HL-60/S4 (cell line): ENCODE results near the gene CUBN.

ENCODE experiments used
- in situ Hi-C: fragments of 300-500 bp; cut with MboI; formaldehyde crosslinking; loops from 2 replicates; pipeline ENCODE4 v1.14.3; 2022; ENCODE audit warnings: low sequenced_read_pairs

The CUBN gene

DNA sequence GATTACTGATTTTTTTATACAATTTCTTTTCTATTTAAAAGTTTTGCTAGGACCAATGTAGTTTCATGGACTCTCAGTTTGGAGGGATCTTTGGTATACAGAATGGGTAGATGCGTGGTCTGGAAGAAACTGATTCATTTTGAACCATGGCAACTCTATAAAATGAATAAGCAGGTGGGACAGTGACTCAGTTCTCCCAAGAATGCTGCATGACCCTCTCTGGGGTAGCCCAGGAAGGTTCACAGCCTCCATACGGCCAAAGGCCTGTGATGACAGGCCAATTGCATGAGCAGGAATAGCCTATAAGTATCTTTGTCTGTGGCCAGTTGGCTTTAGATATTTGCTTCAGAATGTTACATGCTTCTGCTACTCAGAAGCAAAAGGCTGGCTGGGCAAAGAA is 199.1 kb downstream of the CUBN start:
- in situ Hi-C loops = no loop called here

DNA sequence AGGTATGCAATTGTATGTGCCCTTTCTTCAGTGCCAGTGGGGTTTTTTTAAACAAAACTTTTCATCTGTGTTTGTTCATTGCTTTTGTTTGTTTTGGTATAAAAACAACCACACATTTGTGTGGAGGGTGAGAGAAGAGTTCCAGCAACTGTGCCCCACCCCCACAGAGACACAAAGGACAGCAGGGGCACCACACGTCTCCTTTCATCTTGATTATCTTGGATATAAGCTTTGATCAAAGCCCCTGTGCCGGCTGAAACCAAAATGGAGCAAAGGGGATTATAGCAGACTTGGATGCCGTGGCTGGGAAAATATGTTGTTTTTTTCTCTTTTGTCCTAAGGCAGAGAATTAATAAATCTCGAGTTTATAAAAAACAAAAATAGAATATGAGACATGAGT is 200.5 kb downstream of the CUBN start:
- in situ Hi-C loops = no loop called here

DNA sequence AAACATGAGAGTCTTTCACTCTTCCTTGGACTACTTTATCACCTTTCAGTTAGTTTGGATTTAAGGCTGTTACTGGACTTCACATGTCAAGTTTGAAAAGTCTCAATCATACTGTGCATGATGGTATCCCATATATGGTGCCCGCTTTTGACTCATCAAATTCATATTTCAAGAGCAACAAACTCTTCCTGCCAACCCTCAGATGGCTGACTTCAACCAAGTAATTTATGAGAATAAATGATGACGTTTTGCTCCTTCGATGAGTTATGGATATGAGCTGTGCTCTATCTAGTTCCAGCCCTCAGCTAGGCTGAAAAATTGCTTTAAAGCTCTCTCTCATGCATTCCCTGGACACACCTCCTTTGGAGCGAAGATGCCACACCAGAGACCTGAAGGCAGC is 202.1 kb downstream of the CUBN start:
- in situ Hi-C loops = no loop called here

DNA sequence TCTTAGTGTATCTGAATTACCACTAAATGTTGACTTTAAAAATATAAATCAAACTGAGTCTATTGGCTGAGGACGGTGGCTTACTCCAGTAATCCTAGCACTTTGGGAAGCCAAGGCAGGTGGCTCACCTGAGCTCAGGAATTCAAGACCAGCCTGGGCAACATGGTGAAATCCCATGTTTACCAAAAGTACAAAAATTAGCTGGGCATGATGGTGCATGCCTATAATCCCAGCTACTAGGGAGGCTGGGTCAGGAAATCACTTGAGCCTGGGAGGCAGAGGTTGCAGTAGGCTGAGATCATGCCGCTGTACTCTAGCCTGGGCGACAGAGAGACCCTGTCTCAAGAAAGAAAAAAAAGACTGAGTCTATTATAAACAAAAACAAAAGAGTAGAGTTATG is 205.9 kb downstream of the CUBN start:
- in situ Hi-C loops = no loop called here

DNA sequence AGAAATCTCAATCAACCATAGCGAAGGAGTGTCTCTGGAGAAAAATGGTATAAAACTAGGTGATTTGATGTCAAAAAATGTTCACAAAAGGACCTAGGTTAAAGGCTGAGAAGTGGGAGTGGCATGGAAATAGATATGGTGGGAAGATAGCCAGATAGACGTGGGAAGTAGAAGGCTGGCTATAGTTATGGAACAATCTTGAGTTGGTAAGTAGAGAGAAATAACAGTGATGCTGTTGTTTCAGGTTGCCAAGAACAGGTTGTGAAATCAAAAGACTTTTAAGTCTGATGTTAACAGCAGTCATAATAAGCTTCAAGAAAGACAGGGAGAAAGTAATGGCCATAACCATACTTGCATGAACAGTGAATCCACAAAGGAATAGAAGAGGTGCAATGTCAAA is 206.3 kb downstream of the CUBN start:
- in situ Hi-C loops = no loop called here

DNA sequence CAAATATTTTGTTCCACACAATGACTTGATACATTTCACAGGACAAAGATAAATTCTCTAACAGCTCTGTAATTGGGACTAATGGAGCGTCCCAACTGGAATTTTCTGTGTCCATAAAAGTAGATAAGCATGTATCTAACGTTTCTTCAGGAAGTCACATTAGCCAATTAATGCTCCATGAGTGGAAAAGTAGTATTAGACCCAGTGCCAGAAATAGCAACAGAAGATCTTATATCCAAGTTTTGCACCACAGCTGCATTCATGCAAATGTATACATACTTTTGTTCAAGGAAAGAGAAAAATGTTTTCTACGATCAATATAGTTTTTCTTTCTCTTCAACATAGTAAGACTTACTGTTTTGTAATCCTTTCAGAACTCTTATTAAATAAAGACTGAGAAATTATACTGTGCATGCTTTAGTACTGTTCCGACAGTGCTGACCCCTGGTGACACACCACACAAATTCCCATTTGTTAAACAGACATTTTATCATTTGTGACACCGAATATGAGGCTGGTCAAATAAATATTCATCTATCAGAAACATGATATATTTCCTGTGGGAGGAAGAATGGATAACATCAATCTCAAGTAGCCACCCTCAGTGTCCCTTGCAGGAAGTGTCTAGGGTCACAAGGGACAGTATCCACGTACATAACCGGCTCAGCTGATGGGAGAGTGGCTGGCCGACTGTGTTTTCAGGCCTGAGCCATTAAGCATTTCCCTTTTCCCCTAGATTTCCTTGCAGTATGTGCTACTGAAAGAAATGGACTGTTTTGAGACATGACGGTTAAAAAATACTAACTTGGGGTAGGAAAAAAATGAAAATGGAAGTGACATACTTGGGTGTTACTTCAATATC is 210.3 kb downstream of the CUBN start:
- in situ Hi-C loops = no loop called here

DNA sequence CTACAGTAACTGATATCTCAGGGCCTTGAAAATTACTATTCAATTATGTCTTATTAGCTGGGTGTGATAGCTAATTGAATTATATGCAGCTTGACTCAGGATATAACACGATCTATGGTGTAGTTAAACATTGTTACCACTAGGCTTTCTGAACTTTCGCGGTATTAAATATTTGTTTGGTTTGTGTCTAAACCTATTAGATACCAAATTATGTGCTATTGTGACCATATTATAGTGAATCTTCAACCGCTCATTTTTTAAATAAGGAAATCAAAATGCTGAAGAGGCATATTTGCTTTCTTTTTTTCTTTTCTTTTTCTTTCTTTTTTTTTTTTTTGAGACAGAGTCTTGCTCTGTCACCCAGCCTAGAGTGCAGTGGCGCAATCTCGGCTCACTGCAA is 213.1 kb downstream of the CUBN start:
- in situ Hi-C loops = no loop called here

DNA sequence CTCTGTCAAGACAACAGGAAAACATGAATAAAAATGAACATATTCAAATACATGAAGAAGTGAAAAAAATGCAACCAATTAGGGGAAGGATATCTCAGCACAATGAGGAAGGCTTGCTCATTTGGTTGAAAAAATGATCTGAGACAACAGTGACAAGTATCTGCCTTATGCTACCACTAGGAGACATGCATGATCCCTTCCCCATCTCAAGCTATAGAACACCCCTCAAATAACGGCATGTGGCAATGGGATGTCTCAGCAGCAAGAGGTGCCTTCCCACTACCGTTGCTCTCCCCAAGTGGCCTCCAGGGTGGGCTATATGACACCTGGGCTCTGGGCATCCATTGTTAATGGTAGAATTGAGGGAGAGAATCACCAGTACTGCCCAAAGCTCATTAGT is 214.3 kb downstream of the CUBN start:
- in situ Hi-C loops = no loop called here

DNA sequence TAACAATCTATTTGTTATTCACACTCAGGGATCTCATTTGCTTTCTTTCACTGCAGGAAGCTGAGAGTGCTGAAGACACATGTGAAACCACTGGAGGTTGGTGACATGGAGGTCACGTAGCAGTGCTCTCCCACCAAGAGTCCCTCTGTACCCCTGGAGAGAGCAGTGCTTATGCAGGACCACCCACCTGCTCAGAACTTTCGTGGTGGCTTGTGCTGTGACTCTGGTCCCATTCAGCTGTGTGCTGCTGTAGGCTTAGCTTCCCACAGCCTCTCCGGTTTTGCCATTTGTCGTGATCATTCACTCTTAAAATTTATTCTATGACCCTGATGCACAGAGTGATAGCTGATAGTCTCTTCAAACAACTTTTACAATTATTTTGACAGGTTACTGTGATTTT is 216.3 kb downstream of the CUBN start:
- in situ Hi-C loops = no loop called here

DNA sequence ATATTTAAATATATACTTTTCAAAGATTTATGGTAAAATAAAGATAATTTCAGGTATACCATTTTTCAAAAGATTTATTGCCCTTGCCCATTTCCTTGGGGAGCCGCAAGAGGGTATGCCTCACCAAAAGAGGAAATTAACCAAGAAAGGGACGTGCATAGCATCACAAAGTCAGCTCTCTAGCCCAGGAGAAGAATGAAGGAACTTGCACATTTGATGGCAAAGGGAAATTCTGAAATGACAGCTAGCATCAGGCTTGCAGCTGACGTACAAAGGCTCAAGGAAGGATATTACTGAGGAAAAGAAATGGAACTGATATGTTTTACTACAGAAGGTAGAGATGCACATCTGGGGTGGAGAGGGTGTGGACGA is 218.8 kb downstream of the CUBN start:
- in situ Hi-C loops = no loop called here

DNA sequence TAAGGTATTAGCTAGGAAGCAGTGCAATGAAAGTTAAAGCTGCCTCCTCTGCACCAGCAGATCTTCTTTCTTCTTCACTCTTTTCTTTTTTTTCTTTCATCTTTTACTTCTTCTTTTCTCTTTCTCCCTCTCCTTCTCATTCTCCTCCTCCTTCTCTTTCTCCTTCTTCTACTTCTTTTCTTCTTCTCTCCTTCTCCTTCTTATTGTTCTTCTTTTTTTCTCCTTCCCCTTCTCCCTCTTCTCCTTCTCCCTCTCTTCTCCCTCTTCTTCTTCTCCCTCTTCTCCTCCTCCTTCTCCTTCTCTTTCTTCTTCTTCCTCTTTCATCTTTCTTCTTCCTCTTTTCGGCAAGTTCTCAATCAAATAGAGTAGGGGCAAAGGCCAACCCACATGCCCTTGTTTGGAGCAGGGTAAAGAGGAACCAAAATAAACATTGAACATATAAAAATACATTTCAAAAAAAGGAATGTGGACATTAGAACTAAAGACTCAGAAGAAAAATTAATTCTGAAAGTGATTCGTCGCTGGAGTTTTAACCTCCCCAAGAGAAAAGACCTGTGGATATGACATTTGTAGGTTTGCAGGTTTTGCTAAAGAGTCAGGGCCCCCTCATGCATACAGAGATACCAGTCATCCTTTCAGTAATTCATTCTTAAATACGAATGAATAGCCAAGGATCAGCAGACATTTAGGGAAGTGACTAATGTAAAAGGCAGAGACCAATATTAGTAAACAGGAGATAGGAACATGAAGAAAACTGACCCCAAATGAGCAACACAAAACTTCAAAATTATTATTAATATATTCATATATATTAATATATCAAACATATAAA is 219.4 kb downstream of the CUBN start:
- in situ Hi-C loops = no loop called here

DNA sequence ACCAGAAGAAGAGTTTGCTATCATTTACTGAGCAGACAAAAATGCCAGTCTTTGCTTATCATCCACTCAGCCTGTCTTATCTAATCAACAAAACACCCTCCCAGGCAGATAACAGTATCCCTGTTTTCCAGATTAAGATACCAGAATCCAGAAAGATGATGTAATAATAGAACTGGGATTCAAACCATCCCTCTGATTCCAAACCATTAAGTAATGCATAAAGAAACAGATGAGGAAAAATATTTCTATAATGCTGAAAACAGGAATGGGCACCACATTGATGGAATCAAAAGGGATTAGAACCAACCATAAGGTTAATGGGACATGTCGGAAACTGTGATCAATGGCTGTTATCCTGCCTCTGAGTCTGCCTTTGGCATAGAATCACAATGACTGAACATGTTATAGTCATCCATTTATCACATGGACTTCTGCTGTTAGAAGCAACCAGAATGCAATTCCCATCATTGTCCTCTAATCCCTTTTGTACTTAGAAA is 220.3 kb downstream of the CUBN start:
- in situ Hi-C loops = no loop called here

DNA sequence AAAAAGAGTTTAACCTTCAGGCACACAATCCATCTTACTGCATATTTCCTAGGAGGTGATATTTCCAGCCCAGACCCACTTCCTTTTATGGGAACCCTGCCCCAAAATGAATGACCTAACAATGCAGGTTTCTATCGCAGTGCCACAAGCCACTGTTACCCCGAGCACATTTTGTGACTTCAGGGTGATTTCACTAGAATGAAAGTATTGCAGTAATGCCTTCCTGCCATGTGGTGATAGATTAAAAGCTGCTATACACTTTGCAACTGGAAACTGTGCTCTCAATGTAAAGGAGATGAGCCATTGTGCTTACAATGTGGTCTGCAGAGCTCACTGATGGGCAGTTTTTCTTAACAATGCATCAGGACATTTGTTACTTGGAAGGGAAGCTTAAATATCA is 221.9 kb downstream of the CUBN start:
- in situ Hi-C loops = no loop called here

DNA sequence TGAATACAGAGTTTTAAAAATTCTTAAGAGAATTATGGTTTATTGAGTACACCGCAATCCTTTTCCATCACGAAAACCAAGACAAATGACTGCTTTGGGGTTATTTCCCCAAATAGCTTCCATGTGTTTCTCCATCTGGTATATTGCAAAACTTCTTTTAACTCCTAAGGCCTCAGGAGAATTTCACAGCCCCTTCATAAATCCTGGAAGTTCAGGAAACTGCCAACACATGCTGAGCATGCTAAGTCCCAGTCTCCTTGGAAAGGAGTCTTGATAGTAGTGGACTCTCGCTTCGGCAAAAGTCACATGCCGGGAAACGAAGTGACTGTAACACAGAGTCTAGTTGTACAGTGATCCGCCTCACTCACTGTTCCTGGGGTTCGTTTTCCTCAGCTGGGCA is 224.3 kb downstream of the CUBN start:
- in situ Hi-C loops = no loop called here

DNA sequence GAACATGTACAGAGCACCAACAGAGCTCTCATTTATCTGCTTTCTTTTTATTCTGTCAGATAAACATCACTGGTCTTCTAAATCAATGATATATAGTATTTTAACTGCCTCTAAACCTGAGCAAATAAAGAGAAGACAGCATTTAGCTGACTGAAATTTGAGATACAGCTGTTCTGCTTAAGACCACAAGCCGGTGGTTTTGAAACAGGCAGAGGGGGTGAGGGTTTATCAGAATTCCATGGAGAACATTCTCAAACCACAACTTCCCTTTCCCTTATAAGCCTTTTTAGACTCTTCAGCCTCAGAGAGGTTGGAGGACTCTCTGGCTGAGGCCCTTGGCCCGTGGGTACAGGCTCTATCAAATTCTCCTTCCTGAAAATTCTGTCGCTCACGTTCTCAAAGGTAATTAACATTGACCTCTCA is 225.0 kb downstream of the CUBN start:
- in situ Hi-C loops = no loop called here

DNA sequence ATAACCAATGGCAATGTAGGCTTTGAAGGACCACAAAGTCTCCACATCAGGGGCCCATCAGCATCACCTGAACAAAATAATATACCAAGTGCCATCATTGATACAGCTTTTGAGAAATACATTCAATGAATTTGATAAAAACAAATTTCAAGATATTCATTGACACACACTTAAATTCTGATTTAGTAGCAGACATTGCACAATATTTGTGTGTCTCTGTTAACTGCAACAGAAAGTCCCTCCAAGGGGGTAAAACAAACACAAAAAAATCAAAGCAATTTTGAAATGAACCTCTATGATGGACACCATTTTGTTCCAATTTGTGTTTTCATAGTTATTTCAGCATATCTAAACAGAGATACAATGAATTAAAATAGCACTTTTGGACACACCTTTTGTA is 225.6 kb downstream of the CUBN start:
- in situ Hi-C loops = no loop called here

DNA sequence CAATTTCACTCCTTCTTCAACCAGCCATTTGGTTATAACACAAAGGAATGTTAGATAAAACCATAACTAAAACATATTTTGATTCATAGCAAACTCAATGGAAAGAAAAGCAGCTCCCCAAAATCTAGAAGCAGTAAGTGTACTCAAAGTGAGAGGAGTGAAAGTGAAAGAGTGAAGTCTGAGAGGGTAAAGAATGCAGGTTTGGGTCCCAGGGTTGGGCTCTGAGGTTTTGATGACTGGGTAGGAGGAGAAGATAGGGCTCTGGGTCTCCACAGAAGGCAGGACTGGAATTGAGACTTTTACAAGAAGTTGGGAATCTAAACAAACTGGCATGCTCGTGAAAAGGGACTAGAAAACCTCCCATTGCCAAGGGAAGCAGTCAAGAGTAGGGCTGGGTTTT is 227.0 kb downstream of the CUBN start:
- in situ Hi-C loops = no loop called here

DNA sequence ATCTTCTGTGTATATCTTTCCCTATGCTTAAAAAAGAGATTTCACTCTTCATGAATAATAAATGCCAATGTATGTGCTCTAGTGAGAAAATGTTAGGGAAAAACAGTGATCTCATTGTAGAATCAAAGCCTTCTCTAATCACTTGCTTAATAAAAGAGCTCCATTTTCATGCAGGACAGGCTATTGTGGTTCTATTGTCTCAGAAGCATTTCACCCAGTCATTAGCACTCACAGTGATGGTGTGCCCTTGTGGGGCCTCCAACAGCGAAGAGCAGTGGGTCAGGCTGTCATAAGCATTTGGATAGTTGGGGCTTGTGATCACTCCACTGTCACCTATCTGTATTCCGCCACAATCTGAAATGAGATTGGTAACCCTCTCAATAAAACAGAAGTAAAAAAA is 228.5 kb downstream of the CUBN start:
- in situ Hi-C loops = no loop called here

DNA sequence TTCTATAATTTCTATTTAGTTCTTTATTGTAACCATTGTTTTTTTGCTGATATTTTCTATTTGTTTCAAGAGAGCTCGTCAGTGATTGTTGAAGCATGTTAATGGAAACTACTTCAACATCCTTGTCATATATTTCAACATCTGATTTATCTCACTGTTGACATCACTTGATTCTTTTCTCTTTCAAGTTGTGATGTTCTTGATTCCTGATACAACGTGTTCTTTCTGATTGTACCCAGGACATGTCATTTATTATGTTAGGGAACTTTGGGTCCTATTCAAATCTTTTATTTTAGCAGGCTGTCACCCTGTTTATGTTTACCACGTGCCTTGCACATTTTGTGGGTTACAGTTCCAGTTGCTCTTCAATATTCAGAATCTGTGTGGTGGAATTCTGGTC is 232.6 kb downstream of the CUBN start:
- in situ Hi-C loops = no loop called here

DNA sequence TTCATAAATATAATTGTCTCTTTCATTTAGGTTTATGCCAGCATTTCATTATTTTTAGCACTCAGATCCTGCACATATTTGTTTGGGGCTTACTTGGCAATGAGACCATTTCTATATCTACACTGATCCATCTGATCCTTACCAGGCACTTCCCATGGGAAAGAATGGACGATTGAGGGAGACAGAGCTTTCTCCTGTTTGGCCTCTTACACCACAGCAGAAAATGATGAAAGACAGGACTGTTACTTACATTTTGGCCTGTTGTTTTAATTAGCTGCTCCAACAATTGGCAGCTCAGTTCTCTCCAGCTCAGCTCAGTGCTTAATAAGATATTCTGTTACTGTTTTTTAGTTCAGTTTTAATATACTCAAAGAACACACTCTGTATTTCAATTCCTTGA is 234.8 kb downstream of the CUBN start:
- in situ Hi-C loops = no loop called here

DNA sequence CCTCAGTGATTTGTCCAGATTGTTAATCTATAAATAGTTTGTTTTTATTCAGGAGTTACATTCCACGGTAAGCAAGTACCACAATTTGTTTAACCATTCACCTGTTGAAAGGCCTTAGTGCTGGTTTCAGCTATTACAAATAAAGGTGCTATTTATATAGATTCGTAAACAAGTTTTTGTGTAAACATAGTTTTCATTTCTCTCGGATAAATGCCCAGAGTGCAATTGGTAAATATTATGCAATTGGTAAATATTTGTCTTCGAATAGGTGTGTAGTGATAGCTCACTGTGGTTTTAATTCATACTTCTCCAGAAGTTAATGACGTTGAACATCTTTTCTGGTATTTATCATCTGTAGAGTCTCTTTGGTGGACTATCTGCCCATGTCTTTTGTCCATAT is 235.9 kb downstream of the CUBN start:
- in situ Hi-C loops = no loop called here
